Esophagus mucosa (tissue), 1 donor: ENCODE data around the gene NDUFS2. TPM values are rescaled to one million over a fixed set of nuclear protein-coding genes. Genes with fewer than 3 reads are reported as not detected.
A peak's percentile ranks its signal among the peaks of the same experiment; 100 is the strongest.
"Not testable (repeated sequence)": the region's sequence is repeated elsewhere in the genome, so short reads cannot be mapped to it uniquely, and the experiment has no call there.

Source experiments
- ATAC-seq: fragments of 200-7000 bp; cut with Tn5 transposase; one replicate; pipeline ENCODE4 v1.9.1; 2020
- total RNA-seq: library from RNA; stranded (reverse); gene quantifications from one replicate; pipeline ENCODE4 v1.2.4, GENCODE V29; 2023
- donor health status: DM: yes; HTN: yes; CAD: no.

Gene NDUFS2
- total RNA-seq, 1 donor from 2014 or later: 56.4 TPM

GRCh38 chr1:161220002-161220401, 17.8 kb downstream of the NDUFS2 start:
- no peak for ATAC-seq

DNA sequence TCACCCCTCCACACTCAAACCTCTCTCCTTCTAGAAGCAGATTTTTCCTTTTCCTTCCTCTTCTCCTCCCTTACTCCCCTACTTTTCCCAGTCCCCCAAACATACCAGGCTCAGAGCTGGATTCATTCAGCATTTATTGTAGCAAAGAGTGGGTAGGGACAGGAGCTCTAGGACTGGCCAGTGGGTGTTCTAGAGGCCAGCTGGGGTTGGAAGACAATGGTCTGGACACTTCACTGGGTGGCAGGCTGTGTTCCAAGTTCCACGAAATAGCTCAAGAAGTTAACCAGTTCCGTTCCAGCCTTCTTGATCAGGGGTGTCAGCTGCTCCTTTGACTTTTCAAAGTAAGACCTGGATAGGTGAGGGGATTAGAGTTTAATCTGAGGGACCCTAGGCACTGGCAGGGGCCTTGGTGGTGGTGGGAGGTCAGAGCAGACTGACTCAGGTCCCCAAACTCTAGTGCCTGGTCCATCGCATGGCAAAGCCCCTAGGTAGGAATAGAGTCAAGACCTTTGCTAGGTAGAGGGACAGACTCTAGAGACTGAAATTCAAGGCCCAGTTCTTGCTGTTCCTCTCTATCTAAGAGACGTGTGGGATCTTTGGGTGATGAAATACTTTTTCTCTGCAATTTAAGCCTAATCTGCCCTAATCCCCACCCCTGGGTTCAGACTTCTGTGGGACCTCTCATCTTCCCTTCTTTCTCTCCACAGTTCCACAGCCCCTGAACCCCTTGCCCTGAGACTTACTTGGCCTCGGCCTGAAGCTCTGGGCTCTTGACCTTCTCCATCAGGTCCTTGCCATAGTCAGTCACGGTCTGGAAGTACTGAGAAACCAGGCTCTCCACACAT, 20.2 kb downstream of the NDUFS2 start:
- ATAC-seq: no peak

DNA sequence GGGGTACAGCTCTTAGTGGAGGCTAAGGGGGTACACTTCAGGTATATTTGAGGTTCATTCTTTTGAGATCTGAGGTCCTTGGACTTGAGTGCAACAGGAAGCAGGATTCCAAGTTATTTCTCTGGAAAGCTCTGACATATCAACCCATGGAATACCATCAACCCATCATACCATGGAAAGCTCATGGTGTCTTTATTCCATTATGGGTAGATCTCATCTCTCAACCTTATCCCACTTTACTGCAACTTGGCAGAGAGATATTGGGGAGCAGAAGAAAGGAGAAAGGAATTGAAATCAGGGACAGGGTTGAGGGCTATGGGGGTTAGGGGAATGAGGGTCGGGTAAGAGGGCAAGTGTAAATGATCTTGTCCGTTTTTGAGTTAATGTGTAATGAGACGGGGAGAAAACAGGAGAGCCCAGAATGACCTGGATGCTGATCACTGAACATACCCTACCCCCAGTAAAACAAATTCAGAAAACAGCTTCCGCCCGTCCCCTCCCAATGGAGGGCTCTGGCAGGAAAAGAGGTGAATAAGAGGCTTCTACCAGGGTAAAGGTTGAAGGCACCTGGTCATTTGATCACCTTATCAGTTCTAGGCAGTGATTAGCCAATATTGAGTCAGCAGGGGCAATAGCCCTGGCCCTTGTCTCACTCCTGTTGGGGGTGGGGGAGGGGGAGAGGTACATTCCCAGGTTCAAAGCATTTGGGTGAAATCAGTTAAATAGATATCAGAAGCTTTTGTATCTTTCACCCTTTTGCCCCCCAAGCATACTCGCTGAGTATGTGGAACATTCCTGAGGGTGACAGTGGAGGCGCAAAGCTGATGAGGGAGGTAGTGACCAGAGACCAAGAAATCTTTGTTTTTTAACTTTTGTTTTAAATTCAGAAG, 21.9 kb downstream of the NDUFS2 start:
- ATAC-seq: no peak

DNA sequence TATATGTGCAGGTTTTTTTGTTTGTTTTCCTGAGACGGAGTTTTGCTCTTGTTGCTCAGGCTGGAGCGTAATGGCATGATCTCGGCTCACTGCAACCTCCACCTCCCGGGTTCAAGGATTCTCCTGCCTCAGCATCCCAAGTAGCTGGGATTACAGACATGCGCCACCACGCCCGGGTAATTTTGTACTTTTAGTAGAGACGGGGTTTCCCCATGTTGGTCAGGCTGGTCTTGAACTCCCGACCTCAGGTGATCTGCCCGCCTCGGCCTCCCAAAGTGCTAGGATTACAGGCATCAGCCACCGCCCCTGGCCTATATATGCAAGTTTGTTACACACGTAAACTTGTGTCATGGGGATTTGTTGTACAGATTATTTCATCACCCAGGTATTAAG, 22.5 kb downstream of the NDUFS2 start:
- ATAC-seq: not testable (repeated sequence)

GRCh38 chr1:161225178-161225533, 23.0 kb downstream of the NDUFS2 start:
- ATAC-seq: no peak

DNA sequence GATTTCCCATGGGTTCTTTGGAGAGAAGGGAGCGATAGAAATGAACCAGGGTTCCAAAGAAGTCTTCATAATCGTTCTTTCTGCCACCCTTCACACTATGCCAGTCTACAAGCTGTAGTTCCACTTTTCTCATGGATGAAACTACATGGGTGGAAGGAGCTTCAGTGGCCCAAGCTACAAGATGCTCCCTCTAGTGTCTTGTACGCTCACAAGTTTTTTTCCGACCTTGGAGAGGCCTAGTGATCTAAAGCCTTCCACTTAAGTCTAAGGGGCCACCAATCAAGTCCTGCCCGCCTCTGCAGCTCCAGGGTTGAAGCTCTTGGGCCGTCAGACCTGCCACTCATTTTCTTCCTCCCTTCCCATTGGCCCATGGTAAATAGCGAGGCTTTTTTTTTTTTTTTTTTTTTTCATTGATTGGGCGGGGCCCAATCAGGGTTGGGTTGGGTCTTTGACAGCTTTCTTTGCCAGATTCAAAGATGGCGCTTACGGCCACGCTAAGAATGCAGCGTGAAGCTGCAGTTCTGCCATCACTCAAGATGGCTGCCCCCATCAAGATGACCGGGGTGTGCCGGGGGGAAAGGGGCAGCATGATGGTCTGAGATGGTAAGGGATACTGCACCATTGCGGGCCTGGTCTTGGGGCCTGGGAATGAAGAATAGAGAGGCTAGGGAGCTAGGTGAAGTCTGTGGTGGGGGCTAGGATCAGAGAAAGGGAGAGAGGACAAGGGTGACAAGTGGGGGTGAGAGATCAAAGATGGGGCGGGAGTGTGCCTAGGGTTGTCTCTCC, 23.6 kb downstream of the NDUFS2 start, which contains the start of gene TOMM40L:
Gene TOMM40L, plus strand, starts transcription at position 527 of the 786 bp plus-strand sequence. CDS start 430 bp downstream, outside the sequence.
- ATAC-seq: peak; percentile 97

GRCh38 chr1:161226320-161226711, 24.1 kb downstream of the NDUFS2 start:
- ATAC-seq: no peak

GRCh38 chr1:161226759-161227158, 24.6 kb downstream of the NDUFS2 start:
- ATAC-seq: no peak

GRCh38 chr1:161227196-161227871, 25.2 kb downstream of the NDUFS2 start:
- peak; percentile 62 for ATAC-seq

GRCh38 chr1:161228032-161228431, 25.9 kb downstream of the NDUFS2 start:
- no peak for ATAC-seq

GRCh38 chr1:161229896-161230295, 27.7 kb downstream of the NDUFS2 start:
- no peak for ATAC-seq

DNA sequence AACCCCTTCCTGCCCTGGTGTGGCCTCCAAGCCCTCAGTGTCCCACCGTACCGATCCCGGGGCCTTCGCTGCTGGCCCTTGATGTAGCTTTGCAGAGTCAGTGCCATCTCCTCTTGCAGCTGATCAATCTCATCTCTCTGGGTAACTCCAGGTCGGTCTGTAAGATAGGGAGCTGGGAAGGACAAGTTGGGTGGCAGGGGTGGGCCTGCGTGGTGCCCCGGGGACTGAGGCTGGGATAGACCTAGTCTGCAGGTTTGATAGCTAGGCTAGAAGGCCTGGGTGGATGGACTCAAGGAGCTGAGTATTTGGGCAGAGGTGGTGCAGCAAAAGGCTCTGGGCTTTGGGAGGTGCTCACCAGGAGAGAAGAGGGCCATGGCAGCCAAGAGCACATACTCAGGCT, 28.6 kb downstream of the NDUFS2 start:
- ATAC-seq: no peak

GRCh38 chr1:161233102-161233501, 30.9 kb downstream of the NDUFS2 start:
- ATAC-seq: no peak

DNA sequence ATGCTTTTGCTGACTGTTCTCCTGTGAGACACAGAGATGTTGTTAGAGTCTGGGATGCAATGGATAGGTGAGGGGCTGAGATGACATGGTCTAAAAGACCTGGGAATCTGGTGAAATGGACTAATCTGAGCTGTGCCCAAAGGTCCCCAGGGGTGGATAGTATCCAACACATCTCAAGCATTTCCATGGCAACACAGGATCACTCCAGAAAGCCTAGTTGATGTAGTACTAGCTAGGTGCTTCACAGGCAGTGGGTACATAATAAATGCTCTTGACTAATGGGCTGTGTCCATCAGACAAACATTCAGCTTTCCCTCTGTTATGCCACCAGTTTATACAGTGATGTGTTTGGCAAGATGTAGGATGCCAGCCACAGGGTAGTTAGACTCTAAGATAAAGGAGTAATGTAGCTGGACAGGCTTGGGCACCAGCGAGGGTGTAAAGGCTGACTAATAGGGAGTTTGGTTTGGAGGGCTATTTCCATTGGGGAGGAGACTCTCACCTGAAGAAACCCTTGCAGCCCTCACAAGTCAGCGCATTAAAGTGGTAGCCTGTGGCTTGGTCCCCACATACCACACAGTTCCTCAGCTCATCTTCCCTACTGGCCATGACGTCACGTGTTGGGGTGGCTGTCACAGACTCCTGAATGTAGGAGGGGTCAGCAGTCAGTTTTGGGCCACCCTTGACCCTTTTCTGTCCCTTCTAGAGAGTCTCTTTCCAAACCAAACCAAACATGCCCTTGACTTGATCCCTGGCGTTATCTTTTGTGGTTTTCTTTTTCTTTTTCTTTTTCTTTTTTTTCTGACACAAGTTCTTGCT, 34.0 kb downstream of the NDUFS2 start:
- ATAC-seq: peak; percentile 27

DNA sequence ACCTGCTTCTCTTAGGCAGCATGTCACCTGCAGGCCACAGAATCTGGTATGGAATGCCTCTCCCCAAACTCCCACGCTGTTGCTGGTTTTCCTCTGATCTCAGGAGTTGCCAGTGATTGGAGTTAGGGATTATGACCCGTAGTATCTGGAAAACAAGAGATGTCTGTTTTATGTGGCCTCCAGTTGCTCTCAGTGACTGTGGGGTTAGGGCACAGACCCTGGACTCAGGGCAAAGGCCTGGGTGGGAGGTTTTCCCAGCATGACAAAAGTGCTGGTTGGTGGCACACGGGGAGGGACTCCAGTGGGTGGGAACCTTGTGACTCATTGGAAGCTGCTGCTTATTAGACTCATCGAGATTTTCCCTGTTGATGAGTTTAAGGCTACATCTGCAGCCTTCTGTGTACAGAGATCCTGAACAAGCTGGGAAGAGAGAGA, 35.9 kb downstream of the NDUFS2 start, which contains the start of gene NR1I3:
Gene NR1I3, minus strand, starts transcription at position 165 of the 435 bp plus-strand sequence. CDS start 1,638 bp downstream, outside the sequence.
- ATAC-seq: peak; percentile 16

GRCh38 chr1:161241682-161242081, 39.5 kb downstream of the NDUFS2 start:
- ATAC-seq: no peak

- no peak for ATAC-seq
These were observed 40.1 kb downstream of the NDUFS2 start for GRCh38 chr1:161242313-161242712.

- peak; percentile 97 for ATAC-seq
These were observed 42.7 kb downstream of the NDUFS2 start for GRCh38 chr1:161244888-161245287.

DNA sequence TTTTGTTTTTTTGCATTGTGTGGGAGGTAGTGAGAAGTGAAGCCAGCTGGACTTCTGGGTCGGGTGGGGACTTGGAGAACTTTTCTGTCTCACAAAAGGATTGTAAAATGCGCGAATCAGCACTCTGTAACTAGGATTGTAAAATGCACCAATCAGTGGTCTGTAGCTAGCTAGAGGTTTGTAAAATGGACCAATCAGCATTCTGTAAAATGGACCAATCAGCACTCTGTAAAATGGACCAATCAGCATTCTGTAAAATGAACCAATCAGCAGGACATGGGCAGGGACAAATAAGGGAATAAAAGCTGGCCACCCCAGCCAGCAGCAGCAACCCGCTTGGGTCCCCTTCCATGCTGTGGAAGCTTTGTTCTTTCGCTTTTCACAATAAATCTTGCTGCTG, 47.9 kb downstream of the NDUFS2 start:
- not testable (repeated sequence) for ATAC-seq

DNA sequence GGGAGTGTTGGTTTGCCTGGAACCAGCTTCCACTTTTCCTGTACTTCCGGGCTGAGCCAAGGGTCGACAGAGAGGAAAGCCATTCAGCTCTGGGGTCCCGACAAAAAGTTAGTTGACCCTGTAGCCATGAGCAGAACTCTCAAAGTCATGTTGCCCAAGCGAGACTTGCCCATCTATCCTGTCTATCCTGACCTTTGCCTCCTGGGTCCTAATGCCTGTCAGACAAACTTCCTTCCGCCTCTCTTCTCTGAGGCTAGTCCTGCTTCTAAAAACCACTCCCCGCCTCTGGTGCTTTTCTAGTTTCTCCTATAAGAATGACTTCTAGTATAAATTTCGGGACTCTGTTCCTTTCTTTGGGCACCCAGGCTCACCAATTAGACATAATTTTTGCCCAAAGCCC, 48.7 kb downstream of the NDUFS2 start:
- no peak for ATAC-seq

DNA sequence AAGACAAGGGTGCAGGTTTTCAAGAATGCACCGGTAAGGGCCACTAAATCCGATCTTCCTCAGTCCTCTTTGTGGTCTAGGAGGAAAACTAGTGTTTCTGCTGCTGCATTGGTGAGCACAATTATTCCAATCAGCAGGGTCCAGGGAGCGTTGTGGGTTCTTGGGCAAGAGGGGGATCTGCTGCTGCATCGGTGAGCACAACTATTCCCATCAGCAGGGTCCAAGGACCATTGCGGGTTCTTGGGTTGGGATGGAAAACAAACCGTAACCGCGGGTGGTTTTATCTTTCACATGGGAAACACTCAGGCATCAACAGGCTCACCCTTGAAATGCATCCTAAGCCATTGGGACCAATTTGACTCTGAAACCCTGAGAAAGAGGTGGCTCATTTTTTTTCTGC, 49.4 kb downstream of the NDUFS2 start:
- no peak for ATAC-seq
